RCC 7860 (cell line): ENCODE data around the gene ALG14.

Experiments used
- DNase-seq: peaks from one replicate; pipeline ENCODE4 v3.0.0-alpha.2; 2015; ENCODE audit warnings: low spot score
- FAIRE-seq: peaks from 2 replicates; lab custom pipeline; 2012; peaks lifted over from hg19 to GRCh38; lab: Jason Lieb, UNC

Gene ALG14

DNA sequence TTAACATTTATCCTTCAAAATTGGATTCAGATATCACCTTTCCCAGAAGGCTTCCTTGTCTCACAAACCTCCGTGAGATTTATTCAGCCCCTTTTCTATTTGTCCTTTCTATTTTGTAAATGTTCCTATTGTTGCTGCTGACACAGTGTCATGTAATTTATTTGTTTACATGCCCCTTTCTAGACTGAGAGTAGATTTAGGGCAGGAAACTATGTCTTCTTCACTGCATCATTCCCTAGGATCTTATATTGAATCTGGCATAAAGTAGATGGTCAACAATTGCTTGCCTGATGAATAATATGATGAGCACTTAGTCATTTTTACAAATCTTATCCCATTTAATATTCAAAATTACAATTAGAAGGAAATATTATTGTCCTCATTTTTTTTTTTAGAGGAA, 137.7 kb downstream of the ALG14 start:
- no peak for FAIRE-seq

DNA sequence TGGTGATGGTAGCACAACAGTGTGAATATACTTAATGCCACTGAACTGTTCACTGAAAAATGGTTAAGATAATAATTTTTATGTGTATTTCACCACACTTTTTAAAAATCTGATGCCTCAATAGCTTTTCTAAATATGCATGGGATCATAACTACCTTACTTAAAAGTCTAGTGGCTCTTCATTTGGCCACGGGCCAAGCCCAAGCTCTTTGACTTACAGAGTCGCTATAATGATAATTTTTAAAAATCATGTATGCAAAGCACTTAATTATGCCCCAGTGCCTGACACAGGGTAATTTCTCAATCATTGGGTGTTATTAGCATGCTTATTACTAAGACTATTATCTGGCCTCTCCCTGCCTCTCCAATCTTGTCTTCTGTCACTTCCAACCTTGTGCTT, 138.2 kb downstream of the ALG14 start:
- FAIRE-seq (no peak), DNase-seq (no peak)

More for the DNA sequence above, 137.7 kb downstream of the ALG14 start:
- DNase-seq = no peak

DNA sequence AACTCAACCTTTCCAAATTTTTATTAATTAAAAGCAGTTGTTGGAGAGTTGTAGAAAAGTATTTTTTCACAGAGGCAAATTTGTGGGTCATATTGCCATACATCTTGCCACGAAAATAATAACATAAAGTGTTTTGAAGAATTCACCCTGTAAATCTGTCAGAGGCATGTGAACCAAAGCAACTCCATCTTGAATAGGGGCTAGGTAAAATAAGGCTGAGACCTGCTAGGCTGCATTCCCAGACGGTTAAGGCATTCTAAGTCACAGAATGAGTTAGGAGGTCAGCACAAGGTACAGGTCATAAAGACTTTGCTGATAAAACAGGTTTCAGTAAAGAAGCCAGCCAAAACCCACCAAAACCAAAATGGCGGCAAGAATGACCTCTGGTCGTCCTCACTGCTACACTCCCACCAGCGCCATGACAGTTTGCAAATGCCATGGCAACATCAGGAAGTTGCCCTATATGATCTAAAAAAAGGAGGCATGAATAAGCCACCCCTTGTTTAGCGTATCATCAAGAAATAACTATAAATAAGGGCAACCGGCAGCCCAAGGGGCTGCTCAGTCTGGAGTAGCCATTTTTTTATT, 141.4 kb downstream of the ALG14 start:
- no peak for FAIRE-seq
- no peak for DNase-seq

DNA sequence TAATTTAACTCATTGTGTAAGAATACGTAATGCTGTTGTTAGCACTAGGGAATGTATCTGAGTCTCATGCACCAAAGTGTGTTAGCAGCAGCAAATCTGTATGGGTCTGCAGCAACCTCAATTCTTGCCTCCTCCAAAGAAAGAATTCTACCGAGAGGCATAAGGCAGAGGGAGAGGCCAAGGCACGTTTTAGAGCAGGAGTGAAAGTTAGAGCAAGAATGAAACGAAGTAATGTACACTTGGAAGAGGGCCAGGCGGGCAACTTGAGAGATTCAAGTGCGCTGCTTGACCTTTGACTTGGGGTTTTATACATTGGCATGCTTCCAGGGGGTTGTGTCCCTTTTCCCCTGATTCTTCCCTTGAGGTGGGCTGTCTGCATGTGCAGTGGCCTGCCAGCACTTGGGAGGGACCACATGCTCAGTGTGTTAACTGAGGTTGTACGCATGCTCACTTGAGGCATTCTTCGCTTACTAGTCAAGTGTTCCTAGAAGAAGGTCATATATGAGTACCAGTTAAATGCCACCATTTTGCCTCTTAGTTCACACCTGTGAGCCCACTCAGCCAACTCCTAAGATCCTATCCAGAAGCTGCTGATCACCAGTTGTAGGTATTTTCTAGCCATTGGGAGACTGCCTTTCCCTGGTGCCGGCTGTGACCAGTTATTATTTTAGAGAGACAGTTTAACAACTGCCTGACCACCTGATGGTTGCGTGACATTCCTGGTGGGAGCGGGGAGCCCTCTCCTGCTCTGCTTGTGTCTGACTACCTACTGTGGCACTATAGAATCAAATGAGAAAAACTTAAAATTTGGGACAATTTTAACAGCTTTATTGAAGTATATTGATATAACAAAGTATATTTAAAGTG, 143.2 kb downstream of the ALG14 start:
- DNase-seq (no peak), FAIRE-seq (no peak)

DNA sequence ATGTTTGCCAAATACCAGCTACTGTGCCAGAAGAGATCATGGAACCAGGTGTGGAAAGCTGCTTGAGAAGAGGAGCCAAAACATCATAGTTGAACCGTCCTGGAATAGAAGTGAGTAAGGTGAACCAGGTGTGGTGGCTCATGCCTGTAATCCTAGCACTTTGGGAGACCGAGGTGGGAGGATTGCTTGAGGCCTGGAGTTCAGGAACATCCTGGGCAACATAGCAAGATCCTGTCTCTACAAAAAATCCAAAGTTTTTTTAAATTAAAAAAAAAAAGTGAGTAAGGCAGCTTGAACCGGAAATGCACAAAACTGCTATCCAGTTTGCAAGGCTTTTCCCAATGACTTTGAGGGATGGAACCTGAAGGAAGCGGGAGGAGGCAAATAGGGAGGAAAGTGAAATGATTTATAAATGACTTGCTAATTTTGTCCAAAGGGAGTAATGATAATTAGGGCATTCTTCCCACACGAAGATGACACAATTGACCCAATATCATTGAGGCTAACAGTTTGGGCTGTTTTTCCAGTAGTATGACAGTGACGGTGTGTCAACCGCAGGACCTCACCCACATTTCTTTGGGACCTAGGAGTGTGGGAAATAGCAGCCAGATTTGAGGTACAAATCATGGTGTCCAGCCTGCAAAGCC, 144.3 kb downstream of the ALG14 start:
- FAIRE-seq = no peak
- no peak for DNase-seq

DNA sequence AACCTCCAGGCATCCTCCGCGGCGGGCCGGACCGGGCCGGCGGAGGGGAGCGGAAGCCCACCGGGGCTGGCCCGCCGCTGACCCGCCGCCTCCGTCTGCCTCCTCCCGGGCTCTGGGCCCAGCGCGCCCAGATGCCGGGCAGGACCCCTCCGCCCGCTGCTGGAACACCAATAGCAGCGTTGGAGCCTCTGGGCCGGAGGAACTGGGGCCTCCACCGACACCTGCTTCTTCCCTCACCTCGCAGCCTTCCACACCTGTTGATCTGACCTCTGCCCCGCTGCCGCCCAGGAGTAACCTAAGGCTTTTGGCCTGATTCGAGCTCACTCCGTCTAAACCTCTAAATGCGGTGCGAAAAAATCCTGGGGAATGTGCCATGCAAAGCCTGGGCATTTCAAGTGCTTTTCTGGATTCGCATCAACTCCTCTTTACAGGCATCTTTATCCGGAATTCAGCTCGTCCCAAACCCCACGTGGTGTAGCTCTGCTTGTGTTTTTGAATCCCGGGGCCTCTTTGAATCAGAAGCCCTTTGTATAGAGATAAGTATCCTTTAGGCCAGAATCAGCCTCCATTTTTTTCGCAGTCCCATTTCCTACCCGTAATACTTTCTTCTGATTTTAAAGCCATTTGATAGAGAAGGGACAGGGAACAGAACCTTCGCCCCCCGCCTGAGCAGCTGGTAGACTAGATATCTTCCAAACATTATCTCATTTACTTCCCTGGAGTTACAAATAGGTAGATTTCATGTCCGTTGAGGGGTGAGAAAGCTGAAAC, 145.2 kb downstream of the ALG14 start:
- no peak for DNase-seq
- FAIRE-seq = no peak

DNA sequence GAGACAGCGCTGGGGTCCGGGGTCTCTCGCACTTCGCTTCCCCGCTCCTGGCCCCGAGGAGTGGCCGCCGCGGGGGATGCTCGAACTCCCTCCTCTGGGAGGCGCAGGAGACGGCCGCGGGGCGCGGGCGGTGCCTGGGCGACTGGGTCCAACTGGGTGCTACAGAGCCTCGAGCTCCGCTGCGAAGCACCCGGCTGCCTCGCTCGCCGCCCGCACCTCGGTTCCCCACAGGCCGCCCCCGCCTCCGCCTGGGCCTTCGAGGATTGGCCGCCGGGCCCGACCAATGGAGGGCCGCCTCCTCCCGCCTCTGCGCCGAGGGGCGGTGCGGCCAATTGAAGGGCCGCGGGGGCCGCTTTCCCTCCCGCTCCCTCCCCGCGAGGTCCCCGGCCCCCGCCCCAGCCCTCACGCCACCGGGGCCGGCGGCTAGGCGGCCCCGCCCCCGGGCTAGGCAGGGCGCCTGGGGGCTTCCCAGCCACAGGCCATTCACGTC, 145.8 kb downstream of the ALG14 start, which contains the start of gene CNN3:
Gene CNN3, minus strand, starts transcription at position 196 of the 490 bp plus-strand sequence. CDS start 216 bp downstream, outside the sequence.
- FAIRE-seq = no peak

DNA sequence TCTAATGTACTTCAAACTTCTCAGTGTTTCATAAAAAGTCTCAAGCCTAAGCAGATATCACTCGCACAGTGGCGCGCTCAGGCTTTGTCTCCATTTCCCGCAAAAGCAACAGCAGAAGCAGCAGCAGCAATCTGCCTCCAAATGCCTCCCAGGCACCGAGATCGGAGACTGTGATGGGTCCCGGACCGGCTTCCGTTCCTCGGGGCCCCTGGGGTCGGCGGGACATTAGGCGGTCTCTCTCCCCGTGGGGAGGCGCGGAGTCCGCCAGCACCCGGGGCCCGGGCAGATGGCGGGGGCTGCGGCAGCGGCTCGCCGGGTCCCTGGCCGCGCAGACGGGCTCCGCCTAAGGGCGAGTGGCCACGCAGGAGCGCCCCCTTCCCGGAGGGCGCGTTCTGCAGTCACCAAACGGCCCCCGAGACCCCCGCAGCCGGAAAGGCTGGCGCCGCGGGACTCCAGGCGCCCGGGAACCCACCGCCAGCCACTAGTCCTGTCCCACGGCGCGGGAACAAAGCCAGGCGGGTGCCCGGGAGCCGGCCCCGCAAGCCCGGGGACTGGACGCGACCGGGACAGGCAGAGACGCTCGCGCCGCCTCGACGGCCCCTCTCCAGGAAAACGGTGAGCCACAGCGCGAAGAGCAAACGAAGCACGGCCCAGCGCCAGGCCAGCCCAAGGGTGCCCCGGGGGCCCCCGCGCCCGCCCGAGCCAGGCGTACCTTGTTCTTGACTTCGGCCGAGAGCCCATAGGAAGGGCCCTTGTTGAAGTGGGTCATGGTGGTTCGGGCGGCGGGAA, 146.4 kb downstream of the ALG14 start:
- FAIRE-seq (no peak), DNase-seq (no peak)

More for the DNA sequence above, 145.8 kb downstream of the ALG14 start, which contains the start of gene CNN3:
- peak; percentile 80 for DNase-seq

DNA sequence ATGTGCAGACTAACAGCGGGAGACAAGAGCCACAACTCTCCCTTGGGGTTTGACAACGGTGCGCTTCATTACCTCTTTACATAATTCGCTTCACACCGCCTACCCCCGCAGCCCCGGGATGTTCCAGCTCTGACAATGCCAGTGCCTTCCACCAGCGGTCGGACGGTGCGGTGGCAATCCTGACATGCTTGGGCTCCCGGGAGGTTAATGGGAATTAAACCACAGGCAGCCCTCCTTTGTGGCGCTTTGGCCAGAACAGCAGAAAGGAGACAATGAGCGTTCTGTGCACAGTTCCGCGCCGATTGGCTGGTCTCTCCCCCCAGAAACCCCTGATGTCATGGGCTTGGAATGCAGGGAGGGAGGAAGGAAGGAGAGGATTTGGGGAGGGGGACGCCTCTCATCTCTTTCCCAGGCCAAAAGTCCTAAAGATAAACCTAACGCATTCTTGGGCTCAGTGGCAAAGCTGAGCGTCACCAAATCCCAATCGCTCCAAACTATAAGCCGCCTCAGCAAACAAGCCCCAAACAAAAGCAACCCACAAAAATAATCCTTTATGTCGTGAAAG, 147.1 kb downstream of the ALG14 start:
- peak; percentile 97 for DNase-seq
- FAIRE-seq = peak; percentile 97

DNA sequence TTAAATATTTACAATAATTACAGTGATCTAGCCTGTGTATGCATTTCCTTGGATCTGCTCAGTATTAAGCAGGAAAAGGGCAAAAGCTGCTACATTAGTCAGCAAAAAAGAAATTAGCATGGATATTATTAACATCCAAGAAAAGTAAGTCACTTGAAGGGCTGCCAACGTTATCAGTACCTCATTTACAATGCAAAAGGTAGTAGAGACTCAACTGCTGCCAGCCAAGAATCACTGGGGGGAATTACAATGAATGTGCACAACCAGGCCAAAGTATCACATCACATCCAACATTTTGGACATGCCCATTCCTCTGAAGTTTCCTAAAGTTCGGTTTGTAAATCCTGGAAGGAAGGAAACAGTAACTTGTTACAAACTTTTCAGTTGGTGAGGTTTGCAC, 147.7 kb downstream of the ALG14 start:
- DNase-seq = no peak
- no peak for FAIRE-seq
